Esophagus squamous epithelium (tissue), 4 donors: Measurements from ENCODE around the gene MICAL3.

Experiments used
- CTCF ChIP-seq, 6 experiments: fragments of 450-650 bp in 4 of 6; fragments of 200-600 bp in 2 of 6; sonication (generic) in 2 of 6; IDR thresholded peaks; one replicate each; pipeline ENCODE4 v1.5.1; 2016 to 2019; ENCODE audit warnings: antibody characterized with exemption in 6 of 6, mild to moderate bottlenecking in 4 of 6, moderate library complexity in 4 of 6
- POLR2A ChIP-seq, 4 donors: fragments of 450-650 bp; IDR thresholded peaks; one replicate each; pipeline ENCODE4 v1.6.1; 2017; ENCODE audit warnings: antibody characterized with exemption in 4 of 4, mild to moderate bottlenecking in 4 of 4, moderate library complexity in 3 of 4

- no peak for TF ChIP-seq CTCF (IDR thresholded peaks at IDR 0.05)
- no peak for TF ChIP-seq POLR2A (IDR thresholded peaks at IDR 0.05)
These were observed 198.3 kb downstream of the MICAL3 start for GRCh38 chr22:17825876-17826550.
